SK-N-SH treated with all-trans-retinoic acid at 6 μM for 48 hours (cell line): ENCODE results near the gene FAM32A.
"Not testable (repeated sequence)": the region's sequence is repeated elsewhere in the genome, so short reads cannot be mapped to it uniquely, and the experiment has no call there.

Experiments used
- CSDC2 ChIP-seq: fragments of 250-450 bp; sonication (Bioruptor Pico); IDR thresholded peaks from 2 replicates; pipeline ENCODE4 v1.5.0; 2020; ENCODE audit warnings: mild to moderate bottlenecking, moderate library complexity
- ZFP30 ChIP-seq: fragments of 450-650 bp; formaldehyde crosslinking; IDR thresholded peaks from 2 replicates; pipeline ENCODE4 v1.5.0; 2022; ENCODE audit warnings: mild to moderate bottlenecking, moderate library complexity
- TF ChIP-seq, protein P1 (sequence below): fragments of 250-450 bp; sonication (Bioruptor Pico); IDR thresholded peaks from 2 replicates; pipeline ENCODE4 v1.8.0; 2020; ENCODE audit warnings: mild to moderate bottlenecking, moderate library complexity, borderline replicate concordance
- TF ChIP-seq, protein P2 (sequence below): fragments of 250-450 bp; sonication (Bioruptor Pico); IDR thresholded peaks from 2 replicates; pipeline ENCODE4 v1.5.1; 2021; ENCODE audit warnings: mild to moderate bottlenecking, moderate library complexity

DNA sequence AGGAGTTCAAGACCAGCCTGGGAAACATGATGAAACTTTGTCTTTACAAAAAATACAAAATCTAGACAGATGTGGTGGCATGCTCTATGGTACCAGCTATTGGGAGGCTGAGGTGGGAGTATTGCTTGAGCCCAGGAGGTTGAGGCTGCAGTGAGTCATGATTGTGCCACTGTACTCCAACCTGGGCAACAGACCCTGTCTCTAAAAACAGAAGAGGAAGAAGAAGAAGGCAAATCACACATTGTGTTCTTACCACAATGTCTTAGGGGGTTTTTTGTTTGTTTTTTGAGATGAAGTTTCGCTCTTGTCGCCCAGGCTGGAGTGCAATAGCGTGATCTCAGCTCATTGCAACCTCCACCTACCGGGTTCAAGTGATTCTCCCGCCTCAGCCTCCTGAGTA is 6.3 kb upstream of the FAM32A start:
- not testable (repeated sequence) for TF ChIP-seq CSDC2, ZFP30 (CRISPR knock-in tag)
- TF ChIP-seq, protein P1, sequence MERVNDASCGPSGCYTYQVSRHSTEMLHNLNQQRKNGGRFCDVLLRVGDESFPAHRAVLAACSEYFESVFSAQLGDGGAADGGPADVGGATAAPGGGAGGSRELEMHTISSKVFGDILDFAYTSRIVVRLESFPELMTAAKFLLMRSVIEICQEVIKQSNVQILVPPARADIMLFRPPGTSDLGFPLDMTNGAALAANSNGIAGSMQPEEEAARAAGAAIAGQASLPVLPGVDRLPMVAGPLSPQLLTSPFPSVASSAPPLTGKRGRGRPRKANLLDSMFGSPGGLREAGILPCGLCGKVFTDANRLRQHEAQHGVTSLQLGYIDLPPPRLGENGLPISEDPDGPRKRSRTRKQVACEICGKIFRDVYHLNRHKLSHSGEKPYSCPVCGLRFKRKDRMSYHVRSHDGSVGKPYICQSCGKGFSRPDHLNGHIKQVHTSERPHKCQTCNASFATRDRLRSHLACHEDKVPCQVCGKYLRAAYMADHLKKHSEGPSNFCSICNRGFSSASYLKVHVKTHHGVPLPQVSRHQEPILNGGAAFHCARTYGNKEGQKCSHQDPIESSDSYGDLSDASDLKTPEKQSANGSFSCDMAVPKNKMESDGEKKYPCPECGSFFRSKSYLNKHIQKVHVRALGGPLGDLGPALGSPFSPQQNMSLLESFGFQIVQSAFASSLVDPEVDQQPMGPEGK (CRISPR knock-in tag), result not testable (repeated sequence)
- TF ChIP-seq, protein P2, sequence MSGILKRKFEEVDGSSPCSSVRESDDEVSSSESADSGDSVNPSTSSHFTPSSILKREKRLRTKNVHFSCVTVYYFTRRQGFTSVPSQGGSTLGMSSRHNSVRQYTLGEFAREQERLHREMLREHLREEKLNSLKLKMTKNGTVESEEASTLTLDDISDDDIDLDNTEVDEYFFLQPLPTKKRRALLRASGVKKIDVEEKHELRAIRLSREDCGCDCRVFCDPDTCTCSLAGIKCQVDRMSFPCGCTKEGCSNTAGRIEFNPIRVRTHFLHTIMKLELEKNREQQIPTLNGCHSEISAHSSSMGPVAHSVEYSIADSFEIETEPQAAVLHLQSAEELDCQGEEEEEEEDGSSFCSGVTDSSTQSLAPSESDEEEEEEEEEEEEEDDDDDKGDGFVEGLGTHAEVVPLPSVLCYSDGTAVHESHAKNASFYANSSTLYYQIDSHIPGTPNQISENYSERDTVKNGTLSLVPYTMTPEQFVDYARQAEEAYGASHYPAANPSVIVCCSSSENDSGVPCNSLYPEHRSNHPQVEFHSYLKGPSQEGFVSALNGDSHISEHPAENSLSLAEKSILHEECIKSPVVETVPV (CRISPR knock-in tag), result not testable (repeated sequence)
